Measurements from ENCODE around the gene NUP50. TPM values are rescaled to one million over a fixed set of nuclear protein-coding genes. Genes with fewer than 3 reads are reported as not detected.
A peak's percentile ranks its signal among the peaks of the same experiment; 100 is the strongest.

Gene NUP50
- total RNA-seq, 1 experiment from 2014 or later, result 134 TPM

GRCh38 chr22:45180146-45180679, 16.5 kb downstream of the NUP50 start:
- H3K27ac ChIP-seq (ENCODE audit: insufficient read length, low read depth, low read length), result no peak overlapping the region
- H3K18ac ChIP-seq (ENCODE audit: insufficient read length, low read depth, low read length), result no peak overlapping the region
- H3K27me3 Mint-ChIP-seq (ENCODE audit: low read depth), result no peaks in the 10 kb centered on the region
- peaks cover 2% of the 10 kb centered on the region; the same call in 1 of the 2 replicates for H3K79me2 ChIP-seq (ENCODE audit: insufficient read depth, low read length)
- H2BK15ac ChIP-seq (ENCODE audit: low read depth, low read length), result no peak overlapping the region
- H3K14ac ChIP-seq (ENCODE audit: insufficient read depth, low read length), result no peak overlapping the region
- H3K4me3 Mint-ChIP-seq, result no peak overlapping the region
- H3K9me3 ChIP-seq (ENCODE audit: control insufficient read depth, low read depth, low read length), result no peaks in the 10 kb centered on the region
- H3K79me1 ChIP-seq (ENCODE audit: insufficient read depth, low read depth, low read length, poor library complexity, severe bottlenecking), result peaks cover 9% of the 10 kb centered on the region
- no peak overlapping the region for H3K9ac ChIP-seq (ENCODE audit: extremely low read depth, insufficient read length, low read length)
- H3T11ph ChIP-seq (ENCODE audit: low read length), result no peak overlapping the region
- H3K23me2 ChIP-seq (ENCODE audit: insufficient read length, low read depth, low read length, poor library complexity, severe bottlenecking), result no peaks in the 10 kb centered on the region
- no peak overlapping the region for H3K56ac ChIP-seq (ENCODE audit: insufficient read length, low read depth, low read length)
- no peak overlapping the region for H2AK5ac ChIP-seq (ENCODE audit: insufficient read length, low read length)
- H3K36me3 Mint-ChIP-seq (ENCODE audit: insufficient read depth in 1 of 3, low read depth in 3 of 3), result peaks cover 57 to 100% (median 99%) of the 10 kb centered on the region in 3 experiments
- H3K4me1 ChIP-seq (ENCODE audit: insufficient read depth, low read length), result peaks cover 5% of the 10 kb centered on the region; the same call in 1 of the 2 replicates
- no peaks in the 10 kb centered on the region for H3K9me3 Mint-ChIP-seq
- H3K23ac ChIP-seq (ENCODE audit: insufficient read length, low read depth, low read length), result no peak overlapping the region
- no peak overlapping the region for H2BK120ac ChIP-seq (ENCODE audit: low read depth, low read length, poor library complexity, severe bottlenecking)
- no peak overlapping the region for H2AFZ ChIP-seq (ENCODE audit: low read length)
- peaks cover 26 to 28% of the 10 kb centered on the region in 2 experiments for H3K4me1 Mint-ChIP-seq
- no peak overlapping the region for H3K4me2 ChIP-seq (ENCODE audit: insufficient read depth, insufficient read length, low read length)
- no peak overlapping the region for H4K8ac ChIP-seq (replicated peaks; ENCODE audit: insufficient read length, low read depth, low read length)
- no peak overlapping the region for H4K5ac ChIP-seq (ENCODE audit: insufficient read length, low read depth, low read length)
- TF ChIP-seq, protein P1, sequence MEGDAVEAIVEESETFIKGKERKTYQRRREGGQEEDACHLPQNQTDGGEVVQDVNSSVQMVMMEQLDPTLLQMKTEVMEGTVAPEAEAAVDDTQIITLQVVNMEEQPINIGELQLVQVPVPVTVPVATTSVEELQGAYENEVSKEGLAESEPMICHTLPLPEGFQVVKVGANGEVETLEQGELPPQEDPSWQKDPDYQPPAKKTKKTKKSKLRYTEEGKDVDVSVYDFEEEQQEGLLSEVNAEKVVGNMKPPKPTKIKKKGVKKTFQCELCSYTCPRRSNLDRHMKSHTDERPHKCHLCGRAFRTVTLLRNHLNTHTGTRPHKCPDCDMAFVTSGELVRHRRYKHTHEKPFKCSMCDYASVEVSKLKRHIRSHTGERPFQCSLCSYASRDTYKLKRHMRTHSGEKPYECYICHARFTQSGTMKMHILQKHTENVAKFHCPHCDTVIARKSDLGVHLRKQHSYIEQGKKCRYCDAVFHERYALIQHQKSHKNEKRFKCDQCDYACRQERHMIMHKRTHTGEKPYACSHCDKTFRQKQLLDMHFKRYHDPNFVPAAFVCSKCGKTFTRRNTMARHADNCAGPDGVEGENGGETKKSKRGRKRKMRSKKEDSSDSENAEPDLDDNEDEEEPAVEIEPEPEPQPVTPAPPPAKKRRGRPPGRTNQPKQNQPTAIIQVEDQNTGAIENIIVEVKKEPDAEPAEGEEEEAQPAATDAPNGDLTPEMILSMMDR (conservative IDR thresholded peaks at IDR 0.05), result no peak
- H2BK20ac ChIP-seq (ENCODE audit: low read depth, low read length, poor library complexity, severe bottlenecking), result no peak overlapping the region
- no peak overlapping the region for H4K91ac ChIP-seq (ENCODE audit: insufficient read length, low read depth, low read length)
- H3K27ac Mint-ChIP-seq, result peak overlapping the region in 2 of 3 experiments; percentile 48 to 81; a peak in 2 of 7 replicates
- H2BK5ac ChIP-seq (ENCODE audit: insufficient read length, low read length), result no peak overlapping the region
- WGBS (ENCODE audit: extremely low coverage, insufficient read length, low lambda C conversion rate), result no CpG with 5 or more reads among the region's 14 CpGs
- H2BK12ac ChIP-seq (ENCODE audit: insufficient read length, low read depth, low read length), result no peak overlapping the region
- no peak for DNase-seq
- H4K20me1 ChIP-seq (ENCODE audit: control insufficient read depth, insufficient read depth, insufficient read length), result no peaks in the 10 kb centered on the region
- H3K27me3 ChIP-seq (ENCODE audit: insufficient read depth, low read length), result no peaks in the 10 kb centered on the region
- no peak overlapping the region for H3K4ac ChIP-seq (ENCODE audit: low read depth, low read length)
